ENCODE measurements around the gene NCK2. TPM values are rescaled to one million over a fixed set of nuclear protein-coding genes. Genes with fewer than 3 reads are reported as not detected.

Gene NCK2
- total and polyA plus RNA-seq, 2 of the 4 experiments (the other 2 are of a cell fraction) = 15.8 to 22.2 TPM

GRCh38 chr2:105780606-105781005 lies 35.9 kb downstream of the NCK2 start:
- BruUV-seq (replicated peaks) = no TSS peak
- Histone ChIP-seq H2AK5ac (ENCODE audit: low read depth, low read length) (0 out of 2 replicates have a peak overlapping the region, but pooled peaks have one; percentile 3), H2AK9ac (replicated peaks; ENCODE audit: low read depth, low read length, poor library complexity) (no peak overlapping the region), H3K9me1 (ENCODE audit: insufficient read depth, low read length) (peaks cover 14% of the 10 kb centered on the region; the same call in 1 of the 2 replicates), H2AFZ (replicated peaks; ENCODE audit: low read length, poor library complexity) (no peak overlapping the region), H3K56ac (ENCODE audit: extremely low read depth, insufficient read depth, low read length) (no peak overlapping the region), H3K27ac (ENCODE audit: insufficient read depth, low read length) (no peak overlapping the region), H3K4me1 (ENCODE audit: control insufficient read depth, insufficient read depth, low read length) (peaks cover 8% of the 10 kb centered on the region), H3K4ac (ENCODE audit: low read depth, low read length) (no peak overlapping the region), H4K20me1 (ENCODE audit: insufficient read depth, low read length) (peaks cover 62% of the 10 kb centered on the region), H4K91ac (ENCODE audit: insufficient read depth, low read depth, low read length) (no peak overlapping the region), H3K23ac (ENCODE audit: low read depth, low read length) (no peak overlapping the region), H3K9me3 (ENCODE audit: control insufficient read depth, insufficient read depth, low read length) (no peaks in the 10 kb centered on the region), H2BK5ac (ENCODE audit: low read depth, low read length, poor library complexity, severe bottlenecking) (no peak overlapping the region), H3K36me3 (ENCODE audit: control insufficient read depth, insufficient read depth, low read length) (peaks cover 1% of the 10 kb centered on the region), H4K5ac (ENCODE audit: low read depth, low read length) (no peak overlapping the region), H2BK15ac (ENCODE audit: low read depth, low read length) (no peak overlapping the region), H2BK120ac (ENCODE audit: low read depth, low read length) (no peak overlapping the region), H3K27me3 (ENCODE audit: control insufficient read depth, insufficient read depth, low read length) (no peaks in the 10 kb centered on the region), H3K14ac (replicated peaks; ENCODE audit: low read depth, low read length) (no peak overlapping the region), H2BK20ac (ENCODE audit: low read depth, low read length) (no peak overlapping the region), H3K18ac (ENCODE audit: low read depth, low read length) (no peak overlapping the region), H3K4me2 (ENCODE audit: low read depth, low read length) (no peak overlapping the region), H3K79me1 (ENCODE audit: low read depth in 1 of 2, low read length in 2 of 2) (peaks cover 49 to 87% of the 10 kb centered on the region in 2 experiments), H3K4me3 (ENCODE audit: insufficient read depth, low read depth, low read length) (no peak overlapping the region), H4K8ac (ENCODE audit: low read depth in 2 of 2, low read length in 2 of 2) (no peak overlapping the region), H3K9ac (ENCODE audit: low read depth, low read length) (no peak overlapping the region)
- DNase-seq (no peak), ATAC-seq (ENCODE audit: low read depth) (no peak)
- TF ChIP-seq RCOR1 (IDR thresholded peaks at IDR 0.05; ENCODE audit: insufficient replicate concordance, low read length) = no peak
- TF ChIP-seq USF2 (IDR thresholded peaks at IDR 0.05; ENCODE audit: low read depth, low read length) = no peak
- no peak for TF ChIP-seq BHLHE40 (IDR thresholded peaks at IDR 0.05; ENCODE audit: low read depth, low read length)
- no peak for TF ChIP-seq CHD1 (IDR thresholded peaks at IDR 0.05; ENCODE audit: low read depth, low read length)
- TF ChIP-seq CEBPB (IDR thresholded peaks at IDR 0.05; ENCODE audit: low read depth, low read length) = no peak
- no peak for TF ChIP-seq NFE2L2 (IDR thresholded peaks at IDR 0.05; ENCODE audit: low read depth, low read length)
- TF ChIP-seq RFX5 (IDR thresholded peaks at IDR 0.05; ENCODE audit: low read depth, low read length) = no peak
- TF ChIP-seq ELK1 (IDR thresholded peaks at IDR 0.05; ENCODE audit: borderline replicate concordance, low read depth, low read length) = no peak
- WGBS, 2 experiments (ENCODE audit: extremely low coverage in 2 of 2, insufficient read length in 1 of 2) = no CpG with 5 or more reads among the region's 5 CpGs
- dilution Hi-C loops (cut with HindIII; ENCODE audit: low sequenced_read_pairs, unreplicated experiment) = no loop called here
- in situ Hi-C loops (cut with MboI; ENCODE audit: low sequenced_read_pairs) = loop anchor here (25.0 kb wide), 1 partner anchor 443 kb away; the partner anchor contains the start of genes C2orf49 and TGFBRAP1
- CTCF ChIA-PET = no interaction called here
- intact Hi-C loops (cut with micrococcal nuclease) = no loop called here
- POLR2A ChIA-PET (ENCODE audit: unreplicated experiment) = no interaction called here

All from IMR-90 (cell line).